Testis (tissue), 3 donors: ENCODE data around the gene DENND4B. TPM values are rescaled to one million over a fixed set of nuclear protein-coding genes. Genes with fewer than 3 reads are reported as not detected.

ENCODE experiments used
- DNase-seq: peaks from one replicate; pipeline ENCODE4 v3.0.0-alpha.2; 2019
- H3K27ac ChIP-seq, 2 donors: fragments of 200-600 bp; sonication (generic); one replicate each; pipeline ENCODE4 v1.5.1; 2019
- H3K27me3 ChIP-seq: fragments of 200-600 bp; sonication (generic); one replicate; pipeline ENCODE4 v1.5.1; 2019
- H3K36me3 ChIP-seq: fragments of 200-600 bp; sonication (generic); one replicate; pipeline ENCODE4 v1.5.1; 2017; ENCODE audit warnings: low read depth; ENCODE audit errors: missing control alignments
- H3K4me1 ChIP-seq: fragments of 200-600 bp; sonication (generic); one replicate; pipeline ENCODE4 v1.5.1; 2019
- H3K4me3 ChIP-seq, 2 donors: fragments of 200-600 bp; sonication (generic); one replicate each; pipeline ENCODE4 v1.5.1; 2017 to 2019
- H3K9me3 ChIP-seq: fragments of 200-600 bp; sonication (generic); one replicate; pipeline ENCODE4 v1.5.1; 2017
- POLR2A ChIP-seq: fragments of 450-650 bp; IDR thresholded peaks from one replicate; pipeline ENCODE4 v1.6.1; 2017; ENCODE audit warnings: antibody characterized with exemption, mild to moderate bottlenecking, moderate library complexity
- WGBS, 2 donors: methylation state at CpG; one replicate each; pipeline ENCODE4 v1.1.5; 2018; 5-methylcytosine and 5-hydroxymethylcytosine counted together
- intact Hi-C: fragments of 100-400 bp; cut with DNase I; formaldehyde crosslinking; loops from one replicate; pipeline ENCODE4 v1.15.1; 2023; ENCODE audit warnings: low total_unique reads
- polyA plus RNA-seq: library from polyadenylated mRNA; stranded (reverse); fragments of 350-450 nt; fragmentation: Illumina TruSeq; extraction: RNeasy Lipid Tissue Mini Kit (QIAGEN cat#74804); gene quantifications from one replicate; pipeline ENCODE4 v1.2.3, GENCODE V29; 2014; ENCODE audit warnings: low read depth, low replicate concordance; ENCODE audit not compliant: insufficient read depth
- total RNA-seq, 2 donors: library from RNA; depleted of rRNA; stranded (reverse); fragments of >200 nt; gene quantifications; one replicate each; pipeline ENCODE4 v1.2.3, GENCODE V29; 2016
- TF ChIP-seq, protein P1 (sequence below), 3 experiments: fragments of 450-650 bp in 2 of 3; fragments of 200-600 bp in 1 of 3; sonication (generic) in 1 of 3; IDR thresholded peaks; one replicate each; pipeline ENCODE4 v1.5.1; 2016 to 2019; ENCODE audit warnings: antibody characterized with exemption in 3 of 3, mild to moderate bottlenecking in 2 of 3, moderate library complexity in 1 of 3

Gene DENND4B
- total and polyA plus RNA-seq, 3 donors from 2014 or later = 25.4 to 59.0 (median 54.5) TPM

DNA sequence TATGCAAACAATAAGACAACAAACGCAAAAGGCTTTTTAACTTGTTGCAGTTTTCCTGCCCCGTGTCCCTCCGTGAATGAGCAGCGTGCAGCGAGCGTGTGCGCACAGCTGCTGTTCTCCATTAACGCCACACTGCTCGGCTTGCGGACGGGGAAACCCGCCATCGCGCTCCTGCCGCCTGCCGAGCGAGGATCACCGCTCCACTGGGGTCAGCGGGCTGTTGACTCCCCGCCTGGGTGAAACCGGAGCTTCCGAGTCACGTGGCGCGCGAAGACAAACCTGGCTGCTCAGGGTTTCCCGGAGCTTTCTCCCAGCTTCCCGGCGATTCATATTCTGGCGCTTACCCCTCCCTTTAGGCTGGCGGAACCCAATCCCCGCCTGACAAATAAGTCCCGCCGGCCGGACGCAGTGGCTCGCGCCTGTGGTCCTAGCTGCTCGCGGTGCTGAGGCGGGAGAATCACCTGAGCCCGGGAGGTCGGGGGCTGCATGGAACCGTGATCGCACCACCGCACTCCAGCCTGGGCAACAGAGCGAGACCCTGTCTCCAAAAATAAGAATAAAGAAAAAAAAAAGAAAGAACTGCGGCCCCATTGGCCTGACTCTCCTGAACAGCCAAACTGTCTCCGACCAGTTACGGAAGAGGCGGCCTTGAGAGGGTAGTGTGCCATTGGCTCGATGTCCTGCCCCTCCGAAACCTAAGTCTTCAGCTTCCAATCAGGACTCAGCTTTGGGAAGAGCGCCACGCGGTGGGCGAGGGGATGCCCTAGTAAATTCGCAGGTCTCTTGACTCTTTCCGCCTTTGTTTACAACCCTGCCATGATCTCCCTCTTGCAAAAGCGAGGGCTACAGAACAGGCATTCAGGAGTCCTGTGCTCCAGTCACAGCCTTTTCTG is 20.8 kb upstream of the DENND4B start, which contains the start of gene CREB3L4:
TSS of gene CREB3L4 (plus strand) at position 796 of the 893 bp plus-strand sequence. CDS start 624 bp downstream, outside the sequence.
- Histone ChIP-seq H3K27me3 (no peaks in the 10 kb centered on the region), H3K9me3 (no peaks in the 10 kb centered on the region), H3K4me3 (peak within 1 kb of the TSS; percentile 61 to 66), H3K4me1 (peaks cover 40% of the 10 kb centered on the region), H3K36me3 (no peaks in the 10 kb centered on the region), H3K27ac (peak within 1 kb of the TSS; percentile 80 to 94)
- peak; percentile 5 for TF ChIP-seq POLR2A
- TF ChIP-seq, protein P1, sequence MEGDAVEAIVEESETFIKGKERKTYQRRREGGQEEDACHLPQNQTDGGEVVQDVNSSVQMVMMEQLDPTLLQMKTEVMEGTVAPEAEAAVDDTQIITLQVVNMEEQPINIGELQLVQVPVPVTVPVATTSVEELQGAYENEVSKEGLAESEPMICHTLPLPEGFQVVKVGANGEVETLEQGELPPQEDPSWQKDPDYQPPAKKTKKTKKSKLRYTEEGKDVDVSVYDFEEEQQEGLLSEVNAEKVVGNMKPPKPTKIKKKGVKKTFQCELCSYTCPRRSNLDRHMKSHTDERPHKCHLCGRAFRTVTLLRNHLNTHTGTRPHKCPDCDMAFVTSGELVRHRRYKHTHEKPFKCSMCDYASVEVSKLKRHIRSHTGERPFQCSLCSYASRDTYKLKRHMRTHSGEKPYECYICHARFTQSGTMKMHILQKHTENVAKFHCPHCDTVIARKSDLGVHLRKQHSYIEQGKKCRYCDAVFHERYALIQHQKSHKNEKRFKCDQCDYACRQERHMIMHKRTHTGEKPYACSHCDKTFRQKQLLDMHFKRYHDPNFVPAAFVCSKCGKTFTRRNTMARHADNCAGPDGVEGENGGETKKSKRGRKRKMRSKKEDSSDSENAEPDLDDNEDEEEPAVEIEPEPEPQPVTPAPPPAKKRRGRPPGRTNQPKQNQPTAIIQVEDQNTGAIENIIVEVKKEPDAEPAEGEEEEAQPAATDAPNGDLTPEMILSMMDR (IDR thresholded peaks at IDR 0.05) = peak in 1 of 3 experiments; percentile 29
- 0 to 1% methylated on average over 7 to 57 of the region's 60 CpGs for WGBS, 2 donors
- intact Hi-C loops = no loop called here
- peak; percentile 97 for DNase-seq

DNA sequence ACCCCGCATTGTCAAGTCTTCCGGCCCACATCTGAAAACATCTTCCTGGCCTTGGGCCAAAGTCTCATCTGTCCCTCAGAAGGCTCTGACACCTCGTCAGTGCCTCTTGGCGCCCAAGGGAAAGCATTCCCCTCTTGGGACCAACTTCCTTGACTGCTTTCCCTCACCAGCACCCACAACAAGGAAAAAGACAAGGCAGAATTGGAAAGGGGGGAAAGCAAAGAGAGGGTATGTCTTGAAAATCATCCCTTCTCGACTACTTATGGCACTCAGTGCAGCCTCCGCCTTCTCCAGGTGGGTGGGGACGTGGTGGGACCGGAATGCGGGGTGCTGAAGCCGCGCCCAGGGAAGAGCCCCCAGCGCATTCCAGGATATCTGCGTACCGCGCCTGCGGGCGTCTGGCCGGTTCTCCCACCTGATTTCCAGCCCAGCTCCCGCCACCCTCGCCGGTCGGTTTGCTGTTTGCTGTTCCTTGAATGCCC is 17.4 kb upstream of the DENND4B start:
- 0 to 1% methylated on average over 21 to 22 of the region's 22 CpGs for WGBS, 2 donors
- TF ChIP-seq POLR2A = no peak
- TF ChIP-seq, protein P1 (IDR thresholded peaks at IDR 0.05) = no peak
- H3K27ac ChIP-seq = peak overlapping the region; percentile 89 to 98
- peak; percentile 47 for DNase-seq
- H3K4me3 ChIP-seq = peak overlapping the region; percentile 67 to 91
- peaks cover 51% of the 10 kb centered on the region for H3K4me1 ChIP-seq
- no peaks in the 10 kb centered on the region for H3K27me3 ChIP-seq
- intact Hi-C loops = no loop called here
- no peaks in the 10 kb centered on the region for H3K9me3 ChIP-seq
- H3K36me3 ChIP-seq = no peaks in the 10 kb centered on the region

DNA sequence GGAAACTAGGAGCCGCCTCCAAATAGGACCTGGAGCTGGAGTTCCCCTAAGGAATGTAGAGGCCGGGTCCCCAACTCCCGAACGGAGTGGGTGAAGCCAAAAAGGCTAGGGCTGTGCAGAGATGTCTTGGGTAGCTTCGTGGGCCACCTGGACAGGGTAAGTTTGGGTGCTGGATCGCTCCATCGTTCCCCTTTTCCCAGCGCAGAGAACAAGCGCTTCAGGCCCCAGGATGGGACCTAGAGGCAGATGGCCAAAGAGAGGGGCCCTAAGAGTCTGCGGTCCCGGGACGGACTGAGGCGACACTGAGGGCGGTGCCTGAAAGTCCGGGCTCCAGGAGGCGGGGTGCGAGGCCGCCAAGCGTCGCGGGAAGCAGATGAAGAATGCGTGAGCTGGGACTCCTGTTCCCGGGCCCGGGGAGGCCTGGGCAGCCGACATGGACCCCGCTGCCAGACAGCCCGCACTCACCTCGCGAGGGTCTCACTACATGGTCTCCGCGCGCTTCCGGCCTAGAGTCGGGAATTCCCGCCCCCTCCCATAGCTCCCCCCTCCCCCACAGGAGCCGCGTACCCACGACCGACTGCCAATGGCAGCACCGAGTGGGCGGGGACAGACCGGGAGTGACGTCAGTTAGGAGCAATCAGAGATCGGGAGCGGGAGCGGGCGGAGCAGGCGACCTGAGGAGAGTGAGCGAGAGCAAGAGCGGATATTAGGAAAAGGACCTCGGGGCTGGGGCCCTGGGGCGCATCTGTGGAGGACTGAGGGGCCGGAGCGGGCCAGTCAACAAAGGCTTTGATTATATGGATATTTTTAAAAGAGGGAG is 16.7 kb upstream of the DENND4B start, which contains the start of gene SLC39A1:
TSS of gene SLC39A1 (minus strand) at position 508 of the 820 bp plus-strand sequence. CDS start 822 bp downstream, outside the sequence.
- Histone ChIP-seq H3K27me3 (no peaks in the 10 kb centered on the region), H3K27ac (peak within 1 kb of the TSS; percentile 89 to 98), H3K9me3 (no peaks in the 10 kb centered on the region), H3K4me1 (peaks cover 47% of the 10 kb centered on the region), H3K36me3 (no peaks in the 10 kb centered on the region), H3K4me3 (peak within 1 kb of the TSS; percentile 67 to 91)
- DNase-seq = peak; percentile 99
- WGBS, 2 donors = 0% methylated on average over 30 to 49 of the region's 54 CpGs
- intact Hi-C loops = no loop called here
- TF ChIP-seq, protein P1 (IDR thresholded peaks at IDR 0.05) = no peak
- TF ChIP-seq POLR2A = peak; percentile 50

DNA sequence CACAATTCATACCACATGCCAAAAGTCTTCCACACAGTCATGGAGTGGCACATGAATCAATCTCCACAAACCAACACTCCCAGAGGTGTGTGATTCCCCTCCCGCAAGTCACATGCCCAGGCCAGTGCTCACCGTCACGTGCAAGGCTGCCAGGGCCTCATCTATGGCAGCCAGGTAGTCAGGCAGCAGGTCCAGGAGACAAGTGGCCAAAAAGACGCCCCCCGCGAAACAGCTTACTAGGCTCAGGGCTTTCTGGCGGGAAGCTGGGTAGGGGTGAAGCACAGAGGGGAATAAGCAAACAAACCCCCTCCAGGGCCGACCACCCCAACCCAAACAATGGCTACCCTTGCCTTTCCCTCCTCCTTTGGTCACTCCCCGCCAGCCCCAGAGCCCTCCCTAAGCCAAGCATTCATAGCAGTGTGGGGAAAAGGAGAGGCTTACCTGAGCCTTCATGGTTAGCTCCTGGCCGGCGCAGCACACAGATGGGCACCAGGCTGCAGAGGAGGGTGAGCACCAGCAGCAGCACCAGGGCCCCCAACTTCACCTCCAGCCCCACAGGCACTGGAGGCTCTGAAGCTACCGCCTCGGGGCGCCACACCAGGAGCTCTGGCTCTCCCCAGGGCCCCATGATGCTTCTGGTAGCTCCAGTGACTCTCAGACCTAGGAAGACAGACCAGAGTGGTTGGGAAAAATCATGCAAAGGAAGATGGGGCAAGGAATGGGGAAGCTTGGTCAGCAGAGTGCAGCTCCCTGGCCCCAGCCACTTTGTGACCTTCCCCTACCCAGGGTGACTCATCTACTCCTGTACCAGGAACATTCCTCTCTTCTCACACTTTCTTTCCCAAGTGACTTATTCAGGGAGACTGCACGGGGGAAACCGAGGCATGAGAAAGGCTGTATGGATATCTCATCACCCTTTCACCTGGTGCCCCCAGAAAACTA is 15.8 kb upstream of the DENND4B start:
- Histone ChIP-seq H3K36me3 (no peaks in the 10 kb centered on the region), H3K4me3 (peak overlapping the region; percentile 67 to 91), H3K27ac (peak overlapping the region; percentile 89 to 98), H3K4me1 (peaks cover 46% of the 10 kb centered on the region), H3K27me3 (no peaks in the 10 kb centered on the region), H3K9me3 (no peaks in the 10 kb centered on the region)
- intact Hi-C loops = no loop called here
- 42 to 48% methylated on average over 11 to 16 of the region's 16 CpGs for WGBS, 2 donors
- DNase-seq = no peak
- TF ChIP-seq, protein P1 (IDR thresholded peaks at IDR 0.05) = peak in 1 of 3 experiments; percentile 1
- TF ChIP-seq POLR2A = no peak
